GM18511 (cell line): Measurements from ENCODE around the gene PREB.

Experiments
- ATAC-seq: cut with Tn5 transposase; IDR thresholded peaks from one replicate; pipeline ENCODE4 v1.9.1; 2021; ENCODE audit warnings: mild to moderate bottlenecking, moderate library complexity; ENCODE audit not compliant: unreplicated experiment

The PREB gene

GRCh38 chr2:27152796-27153464 lies 18.5 kb upstream of the PREB start:
- ATAC-seq = no peak

GRCh38 chr2:27152102-27152795 lies 17.8 kb upstream of the PREB start:
- ATAC-seq = no peak

- ATAC-seq = no peak
Observed at GRCh38 chr2:27150639-27151230, 16.3 kb upstream of the PREB start.

- ATAC-seq = no peak
Observed at GRCh38 chr2:27149570-27150405, 15.4 kb upstream of the PREB start.

GRCh38 chr2:27148801-27149439 lies 14.5 kb upstream of the PREB start, which contains the start of gene TCF23:
Gene TCF23 (plus strand): TSS chr2:27149004. CDS start chr2:27149134, 130 bp downstream.
- no peak for ATAC-seq

- ATAC-seq = no peak
Observed at GRCh38 chr2:27147935-27148334, 13.5 kb upstream of the PREB start.

- no peak for ATAC-seq
Observed at GRCh38 chr2:27145682-27146081, 11.2 kb upstream of the PREB start.

GRCh38 chr2:27143285-27143684 lies 8.8 kb upstream of the PREB start:
- no peak for ATAC-seq

GRCh38 chr2:27139310-27139709 lies 4.9 kb upstream of the PREB start, which contains the start of gene PRR30:
Gene PRR30 (minus strand): TSS chr2:27139410. CDS start chr2:27138329, 1,081 bp downstream.
- no peak for ATAC-seq

- no peak for ATAC-seq
Observed at GRCh38 chr2:27138111-27138510, 3.7 kb upstream of the PREB start.

- ATAC-seq = no peak
Observed at GRCh38 chr2:27137322-27137935, 3.0 kb upstream of the PREB start.

- ATAC-seq = no peak
Observed at GRCh38 chr2:27136751-27137150, 2.3 kb upstream of the PREB start.

- no peak for ATAC-seq
Observed at GRCh38 chr2:27135478-27135955, 1.1 kb upstream of the PREB start.

- no peak for ATAC-seq
Observed at GRCh38 chr2:27134781-27135477, 493 bp upstream of the PREB start.

GRCh38 chr2:27133195-27133875 lies 1.1 kb downstream of the PREB start:
- no peak for ATAC-seq

GRCh38 chr2:27131429-27131828 lies 3.0 kb downstream of the PREB start:
- ATAC-seq = no peak

- ATAC-seq = no peak
Observed at GRCh38 chr2:27130396-27130795, 4.0 kb downstream of the PREB start.

GRCh38 chr2:27128668-27129571 lies 5.5 kb downstream of the PREB start:
- ATAC-seq = no peak
